HFFc6 (cell line): ENCODE results near the gene ZNF521. TPM values are rescaled to one million over a fixed set of nuclear protein-coding genes. Genes with fewer than 3 reads are reported as not detected.

Experiments used
- DNase-seq: peaks from one replicate; pipeline ENCODE4 v3.0.0-alpha.2; 2018
- H3K27ac Mint-ChIP-seq: 2 replicates; pipeline ENCODE4 v1.8.0; 2020; ENCODE audit warnings: mild to moderate bottlenecking, mixed read lengths
- H3K27me3 Mint-ChIP-seq: 2 replicates; pipeline ENCODE4 v1.8.0; 2021; ENCODE audit warnings: mild to moderate bottlenecking, moderate library complexity, mixed read lengths; ENCODE audit not compliant: insufficient read depth
- H3K36me3 Mint-ChIP-seq: 2 replicates; pipeline ENCODE4 v1.8.0; 2021; ENCODE audit warnings: low read depth, mixed read lengths
- H3K4me1 Mint-ChIP-seq: 2 replicates; pipeline ENCODE4 v1.8.0; 2020; ENCODE audit warnings: low read depth, mixed read lengths
- H3K4me3 Mint-ChIP-seq: 2 replicates; pipeline ENCODE4 v1.8.0; 2020; ENCODE audit warnings: mild to moderate bottlenecking, moderate library complexity, mixed read lengths
- H3K9me3 Mint-ChIP-seq: 2 replicates; pipeline ENCODE4 v1.8.0; 2020; ENCODE audit warnings: mild to moderate bottlenecking, mixed read lengths
- CTCF ChIP-seq: fragments of 200-600 bp; sonication (generic); IDR thresholded peaks from 2 replicates; pipeline ENCODE4 v1.5.0; 2021; ENCODE audit warnings: antibody characterized with exemption, mild to moderate bottlenecking
- total RNA-seq, 6 experiments: library from RNA; stranded (reverse); fragmentation: NEBNext Ultra II Directional; extraction: Animal tissue kit (Norgen Biotek cat#: 25700); gene quantifications; 2 replicates in 1 of 6; 3 replicates in 5 of 6; pipeline ENCODE4 v1.2.3, GENCODE V29; 2021

The ZNF521 gene
- total RNA-seq, 6 experiments from 2014 or later = 0.27 to 5.3 (median 0.84) TPM

- H3K27me3 Mint-ChIP-seq = no peaks in the 10 kb centered on the region; the same call in 1 of the 2 replicates
- H3K4me1 Mint-ChIP-seq = peaks cover 60% of the 10 kb centered on the region
- no peaks in the 10 kb centered on the region for H3K9me3 Mint-ChIP-seq
- DNase-seq = no peak
- no peak for TF ChIP-seq CTCF
- H3K27ac Mint-ChIP-seq = peak overlapping the region; percentile 14; the same call in 1 of the 2 replicates
- H3K4me3 Mint-ChIP-seq = peak overlapping the region; percentile 30; the same call in 1 of the 2 replicates
- no peaks in the 10 kb centered on the region for H3K36me3 Mint-ChIP-seq
Observed at GRCh38 chr18:25244924-25245698, 106.9 kb downstream of the ZNF521 start.

DNA sequence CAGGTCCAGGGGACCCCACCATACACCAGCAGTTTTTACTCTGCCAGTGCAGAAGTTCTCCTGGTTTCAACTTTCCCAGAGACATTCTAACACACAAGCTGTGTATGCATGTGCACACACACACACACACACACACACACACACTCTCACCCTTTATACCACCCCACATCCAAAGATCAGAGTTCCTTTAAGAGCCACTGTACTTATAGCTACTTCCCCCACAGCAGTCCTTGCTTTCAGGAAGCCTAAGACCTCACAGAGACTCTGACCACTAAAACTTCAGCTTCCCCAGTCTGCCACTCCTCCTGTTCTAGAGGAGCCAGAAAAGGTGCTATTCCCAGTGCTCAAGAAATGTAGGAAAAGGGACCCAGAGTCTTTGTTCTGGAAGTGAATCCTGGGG is 107.8 kb downstream of the ZNF521 start:
- Mint-ChIP-seq H3K4me1 (peaks cover 54% of the 10 kb centered on the region), H3K36me3 (no peaks in the 10 kb centered on the region), H3K4me3 (no peak overlapping the region; the same call in 1 of the 2 replicates), H3K9me3 (no peaks in the 10 kb centered on the region), H3K27ac (peak overlapping the region; percentile 61), H3K27me3 (no peaks in the 10 kb centered on the region; the same call in 1 of the 2 replicates)
- no peak for DNase-seq
- no peak for TF ChIP-seq CTCF

DNA sequence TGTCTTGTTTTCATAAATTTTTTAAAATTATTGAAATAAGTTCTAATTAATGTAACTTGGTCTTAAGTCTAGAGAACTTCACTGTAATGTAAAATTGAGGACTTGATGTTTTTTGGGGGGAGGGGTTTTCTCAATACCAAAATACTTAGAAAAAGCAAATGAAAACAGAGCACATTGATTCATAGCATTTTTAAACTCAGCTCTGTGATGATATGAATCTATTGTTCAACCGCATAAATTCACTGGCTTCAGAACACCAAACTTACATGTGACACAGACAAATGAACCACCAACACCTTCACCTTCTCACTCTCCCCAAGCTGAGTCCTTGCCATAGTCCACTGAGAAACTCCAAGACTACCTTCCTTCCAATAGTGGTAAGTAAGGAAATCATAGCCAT is 108.2 kb downstream of the ZNF521 start:
- DNase-seq = no peak
- TF ChIP-seq CTCF = no peak
- no peaks in the 10 kb centered on the region for H3K9me3 Mint-ChIP-seq
- no peak overlapping the region; the same call in 1 of the 2 replicates for H3K4me3 Mint-ChIP-seq
- peaks cover 52% of the 10 kb centered on the region for H3K4me1 Mint-ChIP-seq
- H3K36me3 Mint-ChIP-seq = no peaks in the 10 kb centered on the region
- peak overlapping the region; percentile 61; the same call in 1 of the 2 replicates for H3K27ac Mint-ChIP-seq
- no peaks in the 10 kb centered on the region; the same call in 1 of the 2 replicates for H3K27me3 Mint-ChIP-seq

- Mint-ChIP-seq H3K4me1 (peaks cover 47% of the 10 kb centered on the region), H3K27me3 (no peaks in the 10 kb centered on the region; the same call in 1 of the 2 replicates), H3K27ac (no peak overlapping the region; the same call in 1 of the 2 replicates), H3K9me3 (no peaks in the 10 kb centered on the region), H3K36me3 (no peaks in the 10 kb centered on the region), H3K4me3 (no peak overlapping the region)
- no peak for TF ChIP-seq CTCF
- no peak for DNase-seq
Observed at GRCh38 chr18:25243257-25243656, 108.7 kb downstream of the ZNF521 start.

GRCh38 chr18:25240420-25240770 is 111.6 kb downstream of the ZNF521 start:
- no peaks in the 10 kb centered on the region for H3K36me3 Mint-ChIP-seq
- TF ChIP-seq CTCF = no peak
- H3K9me3 Mint-ChIP-seq = no peaks in the 10 kb centered on the region

More at GRCh38 chr18:25240420-25240770, 111.6 kb downstream of the ZNF521 start:
- no peak overlapping the region for H3K27ac Mint-ChIP-seq
- no peak for DNase-seq
- H3K4me3 Mint-ChIP-seq = no peak overlapping the region
- H3K27me3 Mint-ChIP-seq = no peaks in the 10 kb centered on the region; the same call in 1 of the 2 replicates
- H3K4me1 Mint-ChIP-seq = peaks cover 25% of the 10 kb centered on the region
